Smooth muscle cell (in vitro differentiated cells): ENCODE measurements around the gene SSR3. TPM values are rescaled to one million over a fixed set of nuclear protein-coding genes. Genes with fewer than 3 reads are reported as not detected.

Experiments used
- DNase-seq: peaks from one replicate; lab custom pipeline; 2025; ENCODE audit not compliant: unreplicated experiment; lab: John Stamatoyannopoulos, UW
- H2AFZ ChIP-seq: fragments of 200-600 bp; sonication (generic); 2 replicates; pipeline ENCODE4 v1.6.0; 2016; ENCODE audit warnings: antibody characterized with exemption, low read depth, mild to moderate bottlenecking
- H3F3A ChIP-seq: fragments of 200-600 bp; sonication (generic); 2 replicates; pipeline ENCODE4 v1.6.0; 2017; ENCODE audit warnings: antibody characterized with exemption, low read depth
- H3K27ac ChIP-seq: fragments of 200-600 bp; sonication (generic); 2 replicates; pipeline ENCODE4 v1.5.1; 2016; ENCODE audit warnings: low read depth, mild to moderate bottlenecking
- H3K27me3 ChIP-seq: fragments of 200-600 bp; sonication (generic); 2 replicates; pipeline ENCODE4 v1.6.1; 2016; ENCODE audit warnings: low read depth, mild to moderate bottlenecking
- H3K36me3 ChIP-seq: fragments of 200-600 bp; sonication (generic); 2 replicates; pipeline ENCODE4 v1.5.1; 2016; ENCODE audit warnings: low read depth
- H3K4me1 ChIP-seq: fragments of 200-600 bp; sonication (generic); 2 replicates; pipeline ENCODE4 v1.5.1; 2016; ENCODE audit warnings: low read depth
- H3K4me2 ChIP-seq: fragments of 200-600 bp; sonication (generic); 2 replicates; pipeline ENCODE4 v1.6.0; 2016; ENCODE audit warnings: mild to moderate bottlenecking
- H3K4me3 ChIP-seq: fragments of 200-600 bp; sonication (generic); 2 replicates; pipeline ENCODE4 v1.5.1; 2016; ENCODE audit warnings: mild to moderate bottlenecking
- H3K79me2 ChIP-seq: fragments of 200-600 bp; sonication (generic); 2 replicates; pipeline ENCODE4 v1.6.0; 2016; ENCODE audit warnings: low read depth, mild to moderate bottlenecking
- H3K9ac ChIP-seq: fragments of 200-600 bp; sonication (generic); 2 replicates; pipeline ENCODE4 v1.6.0; 2016; ENCODE audit warnings: low read depth
- H3K9me3 ChIP-seq: fragments of 200-600 bp; sonication (generic); replicated peaks from 2 replicates; pipeline ENCODE4 v1.5.1; 2016; ENCODE audit warnings: low read depth
- H4K20me1 ChIP-seq: fragments of 200-600 bp; sonication (generic); 2 replicates; pipeline ENCODE4 v1.6.0; 2016; ENCODE audit warnings: low read depth
- CTCF ChIP-seq: fragments of 200-600 bp; sonication (generic); IDR thresholded peaks from 2 replicates; pipeline ENCODE4 v1.5.1; 2017; ENCODE audit warnings: borderline replicate concordance, mild to moderate bottlenecking, antibody characterized with exemption; ENCODE audit not compliant: insufficient read depth, poor library complexity, severe bottlenecking
- WGBS: methylation state at CpG from one replicate; pipeline ENCODE4 v1.1.7; 2016; ENCODE audit warnings: low lambda C conversion rate; 5-methylcytosine and 5-hydroxymethylcytosine counted together
- polyA plus RNA-seq: library from polyadenylated mRNA; unstranded; fragments of >200 nt; fragmentation: Nextera tagmentation; extraction: Ambion mirVana; gene quantifications from 2 replicates; pipeline ENCODE4 v1.2.1, GENCODE V29; 2016
- total RNA-seq: library from RNA; depleted of rRNA; stranded (reverse); fragments of >200 nt; gene quantifications from 2 replicates; pipeline ENCODE4 v1.2.3, GENCODE V29; 2014

Gene SSR3
- total and polyA plus RNA-seq, 2 experiments from 2014 or later, result 325 to 370 TPM

- 93% methylated on average over 2 of the region's 2 CpGs for WGBS
- H4K20me1 ChIP-seq, result no peaks in the 10 kb centered on the region
- H3K27me3 ChIP-seq, result no peaks in the 10 kb centered on the region
- no peak for TF ChIP-seq CTCF
- no peaks in the 10 kb centered on the region for H3K4me1 ChIP-seq
- no peak overlapping the region for H2AFZ ChIP-seq
- H3K79me2 ChIP-seq, result no peaks in the 10 kb centered on the region
- no peak overlapping the region for H3K9ac ChIP-seq
- no peak overlapping the region for H3K27ac ChIP-seq
- H3K36me3 ChIP-seq, result no peaks in the 10 kb centered on the region
- no peaks in the 10 kb centered on the region for H3K9me3 ChIP-seq
- no peak overlapping the region for H3K4me3 ChIP-seq
- no peaks in the 10 kb centered on the region for H3F3A ChIP-seq
- DNase-seq, result no peak
- no peak overlapping the region for H3K4me2 ChIP-seq
Measured at GRCh38 chr3:156511987-156512677, 42.8 kb downstream of the SSR3 start.

- Histone ChIP-seq H3K9ac (no peak overlapping the region), H3K79me2 (no peaks in the 10 kb centered on the region), H3K4me3 (no peak overlapping the region), H3F3A (no peaks in the 10 kb centered on the region), H2AFZ (no peak overlapping the region), H3K36me3 (no peaks in the 10 kb centered on the region), H3K27ac (no peak overlapping the region), H3K4me1 (no peaks in the 10 kb centered on the region), H3K4me2 (no peak overlapping the region), H4K20me1 (no peaks in the 10 kb centered on the region), H3K9me3 (no peaks in the 10 kb centered on the region), H3K27me3 (no peaks in the 10 kb centered on the region)
- WGBS, result 66% methylated on average over 5 of the region's 5 CpGs
- peak; percentile 68 for TF ChIP-seq CTCF
- DNase-seq, result no peak
Measured at GRCh38 chr3:156509189-156510174, 45.4 kb downstream of the SSR3 start.

GRCh38 chr3:156507285-156507684 lies 47.6 kb downstream of the SSR3 start:
- Histone ChIP-seq H3K27me3 (no peaks in the 10 kb centered on the region), H3K4me3 (no peak overlapping the region), H3K9me3 (no peaks in the 10 kb centered on the region)

More at GRCh38 chr3:156507285-156507684, 47.6 kb downstream of the SSR3 start:
- Histone ChIP-seq H3K9ac (no peak overlapping the region), H3K79me2 (no peaks in the 10 kb centered on the region), H4K20me1 (no peaks in the 10 kb centered on the region), H2AFZ (no peak overlapping the region), H3F3A (no peaks in the 10 kb centered on the region), H3K36me3 (no peaks in the 10 kb centered on the region), H3K27ac (no peak overlapping the region), H3K4me2 (no peak overlapping the region), H3K4me1 (no peaks in the 10 kb centered on the region)
- no peak for DNase-seq
- TF ChIP-seq CTCF, result no peak
